Endodermal cell (in vitro differentiated cells): ENCODE results near the gene KRT14. TPM values are rescaled to one million over a fixed set of nuclear protein-coding genes. Genes with fewer than 3 reads are reported as not detected.
"Not testable (repeated sequence)": the region's sequence is repeated elsewhere in the genome, so short reads cannot be mapped to it uniquely, and the experiment has no call there.

Experiments
- DNase-seq: peaks from one replicate; pipeline ENCODE4 v3.0.0-alpha.2; 2017
- H3K27ac ChIP-seq: 2 replicates; pipeline ENCODE4 v1.5.1; 2013; ENCODE audit warnings: mild to moderate bottlenecking, low read depth, low read length, moderate library complexity
- H3K27me3 ChIP-seq: 2 replicates; pipeline ENCODE4 v1.6.1; 2013; ENCODE audit warnings: mild to moderate bottlenecking, low read length, moderate library complexity; ENCODE audit not compliant: insufficient read depth, control insufficient read depth, poor library complexity, severe bottlenecking
- H3K36me3 ChIP-seq: 2 replicates; pipeline ENCODE4 v1.7.0; 2013; ENCODE audit warnings: mild to moderate bottlenecking, low read length, moderate library complexity; ENCODE audit not compliant: control insufficient read depth, insufficient read depth
- H3K4me1 ChIP-seq: one replicate; pipeline ENCODE4 v1.7.0; 2013; ENCODE audit warnings: low read length; ENCODE audit not compliant: control insufficient read depth, insufficient read depth
- H3K4me3 ChIP-seq: 2 replicates; pipeline ENCODE4 v1.5.1; 2013; ENCODE audit warnings: mild to moderate bottlenecking, low read length, moderate library complexity
- H3K9ac ChIP-seq: 2 replicates; pipeline ENCODE4 v1.6.1; 2013; ENCODE audit warnings: mild to moderate bottlenecking, low read length, moderate library complexity; ENCODE audit not compliant: poor library complexity, severe bottlenecking; ENCODE audit errors: extremely low read depth
- H3K9me3 ChIP-seq: 2 replicates; pipeline ENCODE4 v1.6.1; 2013; ENCODE audit warnings: mild to moderate bottlenecking, low read length, moderate library complexity; ENCODE audit not compliant: control insufficient read depth
- H3K27ac Mint-ChIP-seq: 2 replicates; pipeline ENCODE4 v1.8.0; 2020; ENCODE audit warnings: mixed read lengths
- H3K27me3 Mint-ChIP-seq: 2 replicates; pipeline ENCODE4 v1.8.0; 2021; ENCODE audit warnings: mild to moderate bottlenecking, mixed read lengths; ENCODE audit not compliant: insufficient read depth
- H3K36me3 Mint-ChIP-seq: 2 replicates; pipeline ENCODE4 v1.8.0; 2020; ENCODE audit warnings: low read depth, mixed read lengths
- H3K4me1 Mint-ChIP-seq: 2 replicates; pipeline ENCODE4 v1.8.0; 2020; ENCODE audit warnings: mixed read lengths
- H3K4me3 Mint-ChIP-seq: 2 replicates; pipeline ENCODE4 v1.8.0; 2020; ENCODE audit warnings: mild to moderate bottlenecking, moderate library complexity, mixed read lengths
- H3K9me3 Mint-ChIP-seq: 2 replicates; pipeline ENCODE4 v1.8.0; 2020; ENCODE audit warnings: mild to moderate bottlenecking, mixed read lengths
- WGBS, 2 experiments: methylation state at CpG; one replicate each; pipeline versions ENCODE4 v1.1.5 to v1.1.7; 2013; ENCODE audit warnings: missing lambda C conversion rate in 2 of 2, mixed read lengths in 1 of 2; ENCODE audit not compliant: insufficient coverage in 1 of 2, insufficient read length in 1 of 2; 5-methylcytosine and 5-hydroxymethylcytosine counted together
- total RNA-seq, 2 donors: library from RNA; stranded (reverse); fragmentation: NEBNext Ultra II Directional in 1 of 2; extraction: Animal tissue kit (Norgen Biotek cat#: 25700) in 1 of 2; gene quantifications; 2 replicates in 1 of 2; 3 replicates in 1 of 2; pipeline ENCODE4 v1.2.1, GENCODE V29; 2021
- TF ChIP-seq, protein P1 (sequence below): fragments of 200-600 bp; sonication (generic); conservative IDR thresholded peaks from 2 replicates; pipeline ENCODE4 v1.5.0; 2021; ENCODE audit warnings: antibody characterized with exemption, mild to moderate bottlenecking

The KRT14 gene
- total RNA-seq, 2 donors from 2014 or later = not detected

DNA sequence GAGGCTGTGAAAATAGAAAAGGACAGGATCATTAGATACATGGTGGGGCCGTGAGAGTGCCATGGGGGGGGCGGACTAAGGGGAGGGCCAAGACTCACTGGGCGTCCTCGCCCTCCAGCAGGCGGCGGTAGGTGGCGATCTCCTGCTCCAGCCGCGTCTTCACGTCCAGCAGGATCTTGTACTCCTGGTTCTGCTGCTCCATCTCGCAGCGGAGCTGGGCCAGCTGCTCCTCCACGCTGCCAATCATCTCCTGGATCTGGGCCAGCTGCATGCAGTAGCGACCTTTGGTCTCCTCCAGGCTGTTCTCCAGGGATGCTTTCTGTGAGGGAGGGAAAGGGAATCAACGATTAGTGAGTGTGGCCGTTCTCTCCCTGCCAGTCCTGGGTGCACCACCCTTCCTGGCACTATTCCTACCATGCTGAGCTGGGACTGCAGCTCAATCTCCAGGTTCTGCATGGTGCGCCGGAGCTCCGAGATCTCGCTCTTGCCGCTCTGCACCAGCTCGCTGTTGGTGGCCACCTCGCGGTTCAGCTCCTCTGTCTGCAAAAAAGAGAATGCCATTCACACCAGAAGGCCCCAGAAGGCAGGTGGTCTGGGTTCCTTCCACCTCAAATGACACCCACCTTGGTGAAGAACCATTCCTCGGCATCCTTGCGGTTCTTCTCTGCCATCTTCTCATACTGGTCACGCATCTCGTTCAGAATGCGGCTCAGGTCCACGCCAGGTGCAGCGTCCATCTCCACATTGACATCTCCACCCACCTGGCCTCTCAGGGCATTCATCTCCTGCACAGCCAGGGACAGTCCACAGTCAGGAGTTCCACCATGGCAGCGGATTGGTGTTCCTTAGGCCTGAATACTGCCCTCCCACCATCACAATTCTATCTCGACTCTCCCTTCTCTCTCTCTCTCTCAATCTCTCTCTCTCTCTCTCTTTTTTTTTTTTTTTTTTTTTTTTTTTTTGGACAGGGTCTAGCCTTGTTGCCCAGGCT, 3.3 kb downstream of the KRT14 start:
- WGBS, 2 experiments = 91 to 95% methylated on average over 18 to 33 of the region's 33 CpGs
- Mint-ChIP-seq H3K27me3 (peaks cover 32% of the 10 kb centered on the region), H3K4me3 (no peak overlapping the region), H3K4me1 (peaks cover 16% of the 10 kb centered on the region), H3K9me3 (no peaks in the 10 kb centered on the region), H3K36me3 (no peaks in the 10 kb centered on the region), H3K27ac (no peak overlapping the region)
- Histone ChIP-seq H3K9me3 (no peaks in the 10 kb centered on the region), H3K36me3 (no peaks in the 10 kb centered on the region), H3K4me3 (no peak overlapping the region), H3K27ac (no peak overlapping the region), H3K9ac (no peak overlapping the region), H3K27me3 (no peaks in the 10 kb centered on the region), H3K4me1 (peaks cover 4% of the 10 kb centered on the region)
- no peak for DNase-seq
- TF ChIP-seq, protein P1, sequence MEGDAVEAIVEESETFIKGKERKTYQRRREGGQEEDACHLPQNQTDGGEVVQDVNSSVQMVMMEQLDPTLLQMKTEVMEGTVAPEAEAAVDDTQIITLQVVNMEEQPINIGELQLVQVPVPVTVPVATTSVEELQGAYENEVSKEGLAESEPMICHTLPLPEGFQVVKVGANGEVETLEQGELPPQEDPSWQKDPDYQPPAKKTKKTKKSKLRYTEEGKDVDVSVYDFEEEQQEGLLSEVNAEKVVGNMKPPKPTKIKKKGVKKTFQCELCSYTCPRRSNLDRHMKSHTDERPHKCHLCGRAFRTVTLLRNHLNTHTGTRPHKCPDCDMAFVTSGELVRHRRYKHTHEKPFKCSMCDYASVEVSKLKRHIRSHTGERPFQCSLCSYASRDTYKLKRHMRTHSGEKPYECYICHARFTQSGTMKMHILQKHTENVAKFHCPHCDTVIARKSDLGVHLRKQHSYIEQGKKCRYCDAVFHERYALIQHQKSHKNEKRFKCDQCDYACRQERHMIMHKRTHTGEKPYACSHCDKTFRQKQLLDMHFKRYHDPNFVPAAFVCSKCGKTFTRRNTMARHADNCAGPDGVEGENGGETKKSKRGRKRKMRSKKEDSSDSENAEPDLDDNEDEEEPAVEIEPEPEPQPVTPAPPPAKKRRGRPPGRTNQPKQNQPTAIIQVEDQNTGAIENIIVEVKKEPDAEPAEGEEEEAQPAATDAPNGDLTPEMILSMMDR = peak; percentile 53

GRCh38 chr17:41582061-41582968, 4.4 kb downstream of the KRT14 start:
- H3K27ac Mint-ChIP-seq, H3K9ac ChIP-seq, H3K27ac ChIP-seq, H3K4me3 ChIP-seq, H3K9me3 ChIP-seq, H3K4me3 Mint-ChIP-seq, H3K36me3 Mint-ChIP-seq, DNase-seq, H3K27me3 ChIP-seq, H3K4me1 ChIP-seq, H3K36me3 ChIP-seq, H3K9me3 Mint-ChIP-seq: not testable (repeated sequence)
- WGBS, 2 experiments = 87% methylated on average over 13 of the region's 13 CpGs; no CpG with 5 or more reads in 1 of the 2 experiments
- H3K4me1 Mint-ChIP-seq = peaks cover 16% of the 10 kb centered on the region
- peaks cover 35% of the 10 kb centered on the region for H3K27me3 Mint-ChIP-seq

- H3K4me1 ChIP-seq = peaks cover 4% of the 10 kb centered on the region
- H3K36me3 Mint-ChIP-seq = no peaks in the 10 kb centered on the region
- peaks cover 16% of the 10 kb centered on the region for H3K4me1 Mint-ChIP-seq
- H3K27me3 Mint-ChIP-seq = peaks cover 33% of the 10 kb centered on the region
- TF ChIP-seq, protein P1 = no peak
- no peak overlapping the region for H3K4me3 ChIP-seq
- H3K9ac ChIP-seq = no peak overlapping the region
- no peak overlapping the region for H3K4me3 Mint-ChIP-seq
- no peaks in the 10 kb centered on the region for H3K36me3 ChIP-seq
- H3K9me3 Mint-ChIP-seq = no peaks in the 10 kb centered on the region
- 86 to 91% methylated on average over 4 of the region's 4 CpGs for WGBS, 2 experiments
- no peak for DNase-seq
- H3K9me3 ChIP-seq = no peaks in the 10 kb centered on the region
- no peak overlapping the region for H3K27ac ChIP-seq
- no peak overlapping the region for H3K27ac Mint-ChIP-seq
- H3K27me3 ChIP-seq = no peaks in the 10 kb centered on the region
These were observed 5.2 kb downstream of the KRT14 start for GRCh38 chr17:41581366-41582060.
